HG03378 (cell line): Measurements from ENCODE around the gene B4GALT1.

Experiments used
- ATAC-seq: cut with Tn5 transposase; IDR thresholded peaks from one replicate; pipeline ENCODE4 v1.9.1; 2021; ENCODE audit warnings: mild to moderate bottlenecking, moderate library complexity; ENCODE audit not compliant: unreplicated experiment

Gene B4GALT1

GRCh38 chr9:33125461-33125860 is 41.7 kb downstream of the B4GALT1 start:
- ATAC-seq = no peak

GRCh38 chr9:33124751-33125381 is 42.3 kb downstream of the B4GALT1 start:
- peak; percentile 62 for ATAC-seq

- no peak for ATAC-seq
These were observed 43.1 kb downstream of the B4GALT1 start for GRCh38 chr9:33124046-33124445.

- ATAC-seq = no peak
These were observed 43.6 kb downstream of the B4GALT1 start for GRCh38 chr9:33123407-33124031.

GRCh38 chr9:33120620-33121019 is 46.5 kb downstream of the B4GALT1 start:
- no peak for ATAC-seq

- ATAC-seq = no peak
These were observed 49.3 kb downstream of the B4GALT1 start for GRCh38 chr9:33117796-33118195.

GRCh38 chr9:33117306-33117705 is 49.8 kb downstream of the B4GALT1 start:
- ATAC-seq = no peak

GRCh38 chr9:33116860-33117259 is 50.3 kb downstream of the B4GALT1 start:
- peak; percentile 65 for ATAC-seq

- no peak for ATAC-seq
These were observed 52.4 kb downstream of the B4GALT1 start for GRCh38 chr9:33114746-33115145.

GRCh38 chr9:33113799-33114547 is 53.2 kb downstream of the B4GALT1 start:
- ATAC-seq = no peak

- no peak for ATAC-seq
These were observed 55.0 kb downstream of the B4GALT1 start for GRCh38 chr9:33112094-33112493.

- ATAC-seq = no peak
These were observed 55.5 kb downstream of the B4GALT1 start for GRCh38 chr9:33111631-33112030.

- ATAC-seq = no peak
These were observed 56.5 kb downstream of the B4GALT1 start for GRCh38 chr9:33110686-33111085.

- ATAC-seq = no peak
These were observed 57.1 kb downstream of the B4GALT1 start for GRCh38 chr9:33109850-33110595.

- no peak for ATAC-seq
These were observed 58.0 kb downstream of the B4GALT1 start for GRCh38 chr9:33109097-33109496.

GRCh38 chr9:33108472-33108871 is 58.7 kb downstream of the B4GALT1 start:
- ATAC-seq = no peak

GRCh38 chr9:33107762-33108161 is 59.4 kb downstream of the B4GALT1 start:
- ATAC-seq = no peak

GRCh38 chr9:33106827-33107621 is 60.1 kb downstream of the B4GALT1 start:
- ATAC-seq = no peak

GRCh38 chr9:33106372-33106771 is 60.8 kb downstream of the B4GALT1 start:
- no peak for ATAC-seq

GRCh38 chr9:33105959-33106358 is 61.2 kb downstream of the B4GALT1 start:
- no peak for ATAC-seq

GRCh38 chr9:33105504-33105903 is 61.6 kb downstream of the B4GALT1 start:
- no peak for ATAC-seq
